Activated CD4-positive, alpha-beta T cell treated with anti-CD3 and anti-CD28 coated beads, Interleukin-2, amount 50 U/mL, for 16 hours (primary cell): ENCODE results near the gene BAX.

Source experiments
- DNase-seq: peaks from one replicate; pipeline ENCODE4 v3.0.0-alpha.2; 2020

Gene BAX

DNA sequence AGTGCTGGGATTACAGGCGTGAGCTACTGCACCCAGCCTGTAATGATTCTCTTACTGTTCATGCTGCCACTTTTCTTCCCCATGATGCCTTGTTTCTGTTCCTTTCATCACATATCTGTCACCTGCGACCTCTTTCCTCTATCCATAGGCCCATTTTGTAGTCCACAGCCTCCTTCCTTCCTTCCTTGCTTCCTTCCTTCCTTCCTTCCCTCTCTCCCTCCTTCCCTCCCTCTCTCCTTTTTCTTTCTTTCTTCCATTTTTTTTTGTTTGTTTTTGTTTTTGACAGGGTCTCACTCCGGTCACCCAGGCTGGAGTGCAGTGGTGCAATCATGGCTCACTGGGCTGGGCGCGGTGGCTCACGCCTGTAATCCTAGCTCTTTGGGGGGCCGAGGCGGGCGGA, 34.2 kb downstream of the BAX start:
- no peak for DNase-seq

DNA sequence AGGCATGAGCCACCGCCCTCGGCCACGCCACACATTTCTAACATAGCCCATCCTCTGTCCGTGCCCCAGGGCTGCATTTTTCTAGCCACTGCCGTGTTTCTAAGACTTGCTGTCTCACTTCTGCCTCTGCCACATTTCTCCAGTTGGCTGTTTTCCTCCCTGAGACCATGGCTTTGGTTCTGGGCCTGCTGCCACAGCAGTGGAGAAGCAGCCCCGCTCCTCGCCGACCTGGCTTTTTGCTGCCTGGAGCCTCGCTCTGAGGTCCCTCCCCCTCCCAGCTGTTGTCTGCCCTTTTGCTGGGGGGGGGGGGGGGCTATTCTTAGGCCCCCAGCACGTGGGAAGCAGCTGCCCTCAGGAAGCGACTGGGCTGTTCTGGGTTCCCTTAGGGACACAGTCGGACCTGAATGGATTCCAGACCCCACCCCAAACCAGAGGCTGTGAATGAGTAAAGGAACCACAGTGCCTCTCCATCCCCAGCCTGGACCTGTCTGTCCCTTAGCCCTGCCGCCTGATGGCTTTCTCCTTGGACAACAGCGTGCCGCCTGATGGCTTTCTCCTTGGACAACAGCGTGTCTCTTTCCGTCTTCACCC, 35.1 kb downstream of the BAX start:
- no peak for DNase-seq

DNA sequence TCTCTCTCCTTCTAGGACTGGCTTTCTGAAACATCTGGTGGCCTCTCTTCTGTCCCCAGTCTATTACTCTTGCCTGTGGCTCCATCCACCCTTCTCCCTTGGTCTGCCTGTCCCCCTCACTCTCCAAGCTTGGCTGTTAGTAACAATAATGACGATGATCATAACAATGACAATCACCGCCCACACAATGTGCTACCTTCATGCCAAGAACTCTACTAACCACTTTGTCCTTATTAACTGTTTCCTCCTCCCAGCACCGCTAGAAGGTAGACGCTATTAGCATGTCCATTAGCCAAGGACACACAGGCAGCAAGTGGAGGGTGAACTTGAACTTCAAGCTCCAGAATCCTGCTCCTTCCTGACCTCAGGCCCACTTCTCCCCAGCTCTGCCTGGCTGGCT, 35.7 kb downstream of the BAX start:
- no peak for DNase-seq

DNA sequence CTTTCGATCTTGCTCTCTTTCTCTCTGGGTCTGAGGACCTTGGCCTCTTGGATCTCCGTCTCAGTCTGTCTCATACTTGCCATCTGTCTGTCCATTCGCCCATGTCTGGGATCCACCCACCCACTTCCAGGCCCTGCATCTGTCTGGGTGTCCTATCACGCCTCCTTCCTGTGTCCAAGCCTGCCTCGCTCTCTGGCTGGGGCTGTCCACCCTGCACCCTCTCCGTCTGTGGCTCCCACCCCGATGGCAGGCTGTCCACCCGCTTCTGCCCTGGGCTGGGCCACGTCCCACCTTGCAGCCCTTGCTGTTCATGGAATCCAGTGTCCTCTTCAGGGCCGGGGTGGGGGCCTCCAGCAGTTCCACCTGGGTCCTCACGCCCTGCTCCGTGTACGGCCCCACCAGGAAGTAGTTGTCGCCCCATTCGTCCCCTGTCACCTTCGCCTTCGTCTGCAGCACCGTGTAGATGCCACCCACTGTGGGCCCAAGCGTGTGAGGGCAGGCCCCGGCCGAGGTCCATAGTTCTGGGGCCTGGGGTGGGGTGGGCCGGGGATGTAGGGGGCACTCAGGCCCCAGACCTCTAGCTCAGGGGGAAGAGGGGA, 36.4 kb downstream of the BAX start:
- no peak for DNase-seq

DNA sequence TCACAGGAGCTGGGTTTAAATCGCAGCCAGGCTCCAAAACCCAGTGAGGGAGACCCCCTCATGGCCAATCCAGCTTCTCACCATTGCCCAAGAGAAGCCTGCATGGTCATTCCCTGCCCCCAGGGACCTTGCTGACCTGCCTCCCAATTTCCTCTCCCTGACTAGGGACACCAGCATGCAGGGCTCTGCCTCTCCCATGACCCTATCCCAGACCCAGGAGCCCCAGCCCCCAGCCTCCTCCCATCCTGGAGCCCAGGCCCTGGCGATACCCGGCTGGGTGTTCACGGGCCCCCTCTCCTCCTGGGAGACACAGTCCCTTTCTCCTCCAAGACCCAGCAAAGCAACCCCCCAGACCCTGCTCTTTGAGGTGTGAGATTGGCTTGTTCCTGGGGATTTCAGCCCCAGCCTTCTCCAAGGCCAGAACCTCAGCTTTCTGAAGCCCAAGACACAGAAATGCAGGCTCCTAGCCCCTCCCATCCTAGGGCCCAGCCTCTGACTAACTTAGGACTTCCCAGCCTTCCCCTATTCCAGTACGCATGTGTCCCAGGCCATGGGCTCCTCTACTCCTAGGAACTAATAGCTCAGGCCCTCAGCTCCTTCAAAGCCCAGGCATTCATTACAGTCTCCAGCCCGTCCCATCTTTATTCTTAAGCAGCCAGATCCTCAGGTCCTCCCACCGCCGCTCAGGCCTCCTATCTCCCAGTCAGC, 37.4 kb downstream of the BAX start:
- DNase-seq, result no peak

DNA sequence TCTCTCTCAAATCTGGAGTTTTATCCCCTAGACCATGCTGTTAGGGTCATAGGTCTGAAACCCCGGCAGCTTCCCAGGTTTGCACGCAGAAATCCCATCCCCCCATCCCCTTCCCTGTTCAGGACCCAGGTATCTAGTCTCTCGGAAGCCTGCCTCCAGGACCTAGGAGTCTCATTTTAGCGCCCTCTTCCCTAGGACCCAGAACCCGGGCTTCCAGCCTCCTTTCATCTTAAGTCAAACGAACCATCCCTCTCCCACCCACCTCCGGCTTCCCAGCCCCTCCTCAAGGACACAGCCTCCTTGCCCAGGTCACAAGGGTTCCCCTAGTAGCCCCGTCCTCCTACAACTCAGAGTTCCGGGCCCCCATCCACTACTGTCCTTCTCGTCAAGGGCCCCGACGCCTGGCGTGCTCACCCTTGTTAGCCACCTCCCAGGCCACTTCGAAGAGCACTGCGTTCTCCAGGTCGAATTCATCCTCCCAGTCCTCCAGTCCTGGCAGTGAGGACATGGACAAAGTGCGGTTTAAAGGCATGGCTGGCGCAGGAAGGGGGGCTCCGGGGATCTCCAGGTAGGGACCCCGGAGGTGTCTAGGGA, 38.0 kb downstream of the BAX start:
- DNase-seq, result no peak

DNA sequence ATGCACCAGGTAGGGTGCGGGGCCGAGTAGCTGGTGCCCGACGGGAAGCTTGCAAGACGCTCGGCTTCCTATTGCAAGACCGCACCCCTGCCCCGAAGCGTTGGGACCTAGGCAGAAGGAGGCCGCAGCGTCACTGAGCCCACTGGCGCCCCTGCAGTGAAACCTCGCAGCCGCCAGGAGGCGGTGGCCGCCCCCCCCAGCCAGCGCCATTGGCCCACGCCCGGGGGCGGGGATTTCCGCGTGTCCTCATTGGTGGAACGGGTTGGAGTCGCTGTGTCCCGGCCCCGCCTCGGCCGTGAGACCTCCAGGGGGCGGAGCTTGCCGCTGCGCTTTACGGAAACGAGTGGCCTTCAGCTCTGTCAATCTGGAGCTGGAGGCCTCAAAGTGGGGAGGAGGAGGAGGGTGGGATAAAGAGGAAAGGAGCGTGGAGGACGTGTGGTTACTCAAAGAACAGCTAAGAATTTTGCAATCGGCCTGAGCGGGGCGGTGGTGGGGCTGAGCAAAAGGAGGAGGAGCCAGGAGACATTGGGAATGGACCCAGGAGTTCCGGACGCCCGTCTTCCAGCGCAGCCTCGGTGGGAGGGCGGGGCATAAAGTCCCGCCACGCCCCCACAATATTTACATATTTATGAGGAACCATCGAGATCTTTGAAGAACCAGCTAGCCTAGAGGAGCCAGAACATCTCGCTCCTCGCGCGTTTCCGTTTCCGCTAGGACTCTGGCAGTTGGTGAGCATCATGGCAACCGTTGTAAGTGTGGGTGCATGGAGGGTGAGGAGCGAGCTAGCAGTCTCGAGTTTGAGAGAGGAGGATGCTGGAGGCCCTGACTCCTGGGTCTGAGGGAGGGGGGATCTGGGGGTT, 38.7 kb downstream of the BAX start, which contains the start of the genes GYS1 and RUVBL2:
Gene GYS1 (minus strand): TSS at position 135 of the 860 bp plus-strand sequence. CDS start 197 bp downstream, outside the sequence.
Gene RUVBL2 (plus strand): TSS at position 713 of the 860 bp plus-strand sequence. CDS start 25 bp downstream, at position 738.
- peak; percentile 100 for DNase-seq

DNA sequence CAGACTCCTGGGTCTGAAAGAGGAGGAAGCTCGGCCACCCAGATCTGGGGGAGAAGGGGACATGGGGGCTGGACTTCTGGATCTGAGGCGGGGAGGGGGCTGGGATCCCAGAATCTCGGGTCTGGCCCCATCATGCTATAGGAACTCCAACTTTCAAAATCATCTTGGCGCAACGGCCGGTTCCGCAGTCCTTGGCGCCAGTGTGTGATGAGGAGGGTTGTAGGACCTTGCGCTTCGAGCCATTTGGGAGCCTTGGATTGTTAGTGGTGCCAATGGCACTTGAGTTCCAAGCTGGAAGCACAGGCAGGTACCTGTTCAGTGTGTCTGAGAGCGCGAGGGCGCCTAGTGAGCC, 39.3 kb downstream of the BAX start:
- DNase-seq, result no peak

DNA sequence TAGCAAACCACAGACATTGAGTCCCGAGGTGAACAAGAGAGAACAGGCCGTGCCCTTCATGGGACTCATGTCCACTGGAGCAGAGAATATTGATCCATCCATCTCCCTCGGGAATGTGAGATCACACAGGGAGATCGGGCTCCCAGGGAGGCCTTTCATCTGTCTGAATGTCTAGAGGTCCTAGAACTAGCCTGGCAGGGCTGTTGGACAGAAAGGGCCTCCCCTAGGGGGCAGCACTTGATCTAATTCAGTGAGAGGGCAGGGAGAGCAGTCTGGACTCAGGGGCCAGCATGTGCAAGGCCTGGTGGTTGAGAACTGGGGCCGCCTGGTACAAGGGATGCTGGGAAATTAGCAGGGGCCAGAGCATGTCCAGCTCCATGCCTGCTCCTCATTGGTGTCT, 43.3 kb downstream of the BAX start:
- peak; percentile 60 for DNase-seq

DNA sequence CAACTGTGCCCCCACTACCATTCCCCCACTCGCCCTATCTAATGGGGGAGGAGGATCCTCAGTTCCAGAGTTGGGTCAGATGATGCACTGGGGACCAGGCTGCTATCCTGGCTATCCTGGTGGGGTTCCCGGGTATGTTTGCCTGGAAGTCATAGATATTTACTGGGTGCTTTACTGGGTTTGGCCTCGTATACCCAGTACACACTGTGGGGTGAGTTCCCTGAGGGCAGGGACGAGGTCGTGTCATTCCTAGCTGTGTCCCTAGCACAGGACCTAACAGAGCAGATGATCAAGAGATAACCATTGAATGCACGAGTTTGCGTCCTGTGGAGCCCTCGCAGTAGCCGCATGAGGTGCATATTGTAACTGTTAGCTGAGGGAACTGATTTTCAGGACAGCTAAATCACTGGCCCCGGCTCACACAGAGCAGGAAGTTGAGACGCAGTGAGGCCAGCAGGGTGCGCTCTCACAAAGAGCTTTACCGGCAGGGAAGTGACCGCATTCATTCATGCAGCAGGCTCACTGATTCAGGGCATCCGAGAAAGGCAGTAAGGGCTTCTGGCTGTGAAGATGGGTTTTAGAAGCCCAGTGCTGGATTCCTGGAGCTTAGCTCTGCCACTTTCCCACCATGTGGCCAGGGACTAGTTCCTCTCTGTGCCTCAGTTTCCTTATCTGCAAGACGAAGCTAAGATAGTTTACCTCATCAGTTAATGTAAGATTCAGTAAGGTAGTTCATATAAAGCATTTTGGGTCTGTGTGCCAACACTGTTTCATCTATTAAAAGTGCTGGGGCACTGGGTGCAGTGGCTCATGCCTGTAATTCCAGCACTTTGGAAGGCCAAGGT, 45.0 kb downstream of the BAX start:
- DNase-seq, result peak; percentile 73

DNA sequence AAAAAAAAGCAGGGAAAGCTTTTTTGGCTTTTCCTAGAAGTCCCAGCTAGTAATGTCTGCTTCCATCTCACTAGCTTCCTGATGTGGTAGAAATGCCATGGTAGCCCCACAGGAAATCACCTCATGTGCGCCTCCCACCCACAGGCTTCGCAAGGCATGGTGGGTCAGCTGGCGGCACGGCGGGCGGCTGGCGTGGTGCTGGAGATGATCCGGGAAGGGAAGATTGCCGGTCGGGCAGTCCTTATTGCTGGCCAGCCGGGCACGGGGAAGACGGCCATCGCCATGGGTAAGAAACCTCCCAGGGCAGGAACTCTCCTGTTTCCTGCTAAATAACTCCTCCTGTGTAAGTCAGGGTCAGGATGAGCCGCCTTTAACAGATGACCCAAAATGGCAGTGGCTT, 49.5 kb downstream of the BAX start:
- no peak for DNase-seq

DNA sequence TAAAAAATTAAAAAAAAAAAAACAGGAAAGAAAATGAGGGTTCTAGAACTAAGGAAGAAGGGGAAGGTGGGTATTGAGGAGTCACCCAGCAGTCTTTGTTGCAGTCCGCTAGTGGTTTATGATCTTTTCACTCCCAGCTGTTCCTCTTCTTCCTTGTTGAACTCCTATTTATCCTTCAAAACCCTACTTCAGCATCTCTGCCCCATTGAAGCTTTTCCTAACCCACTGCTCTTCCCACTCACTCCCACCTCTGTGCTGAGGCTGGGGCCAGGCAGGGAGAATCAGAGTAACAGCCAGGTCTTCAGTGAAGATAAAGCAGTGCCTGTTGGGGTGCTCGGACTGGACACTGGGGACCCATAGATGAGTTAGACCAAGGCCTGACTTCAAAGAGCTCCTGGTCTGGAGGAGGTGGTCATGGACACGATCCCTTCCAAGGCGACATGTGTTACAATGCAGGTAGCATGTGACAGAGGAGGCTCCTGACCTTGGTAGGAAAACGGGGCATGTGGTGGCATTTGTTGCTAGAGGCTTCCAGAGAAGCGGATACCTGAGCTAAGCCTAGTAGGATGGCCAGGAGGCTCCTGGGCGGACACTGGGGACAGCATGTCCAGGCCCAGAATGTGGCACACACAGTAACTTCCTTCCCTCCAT, 50.4 kb downstream of the BAX start:
- DNase-seq, result no peak

DNA sequence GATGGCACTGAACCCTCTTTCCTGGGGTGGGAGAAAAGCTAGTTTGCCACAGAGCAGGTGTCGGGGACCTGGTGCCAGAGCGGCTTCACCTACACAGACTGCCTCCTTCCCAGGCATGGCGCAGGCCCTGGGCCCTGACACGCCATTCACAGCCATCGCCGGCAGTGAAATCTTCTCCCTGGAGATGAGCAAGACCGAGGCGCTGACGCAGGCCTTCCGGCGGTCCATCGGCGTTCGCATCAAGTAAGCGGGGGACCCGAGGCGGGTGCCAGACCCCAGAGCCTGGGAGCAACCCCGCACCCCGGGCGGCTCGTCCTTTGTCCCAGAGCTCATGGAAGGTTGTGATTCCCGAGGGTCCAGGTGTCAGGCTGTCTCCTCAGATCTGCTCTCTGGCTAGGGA, 52.2 kb downstream of the BAX start:
- no peak for DNase-seq

DNA sequence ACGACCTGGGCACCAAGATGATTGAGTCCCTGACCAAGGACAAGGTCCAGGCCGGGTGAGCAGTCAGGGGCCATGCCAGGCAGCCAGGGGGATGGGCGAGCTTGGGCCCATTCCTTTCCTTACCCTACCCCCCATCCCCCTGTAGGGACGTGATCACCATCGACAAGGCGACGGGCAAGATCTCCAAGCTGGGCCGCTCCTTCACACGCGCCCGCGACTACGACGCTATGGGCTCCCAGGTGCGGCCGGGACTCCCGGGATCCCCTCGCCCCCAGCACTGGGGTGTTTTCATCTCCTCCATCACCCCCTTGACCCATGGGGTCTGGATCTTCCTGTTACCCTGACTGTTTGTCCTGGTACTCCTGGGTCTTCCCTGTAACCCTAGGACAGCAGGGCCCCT, 55.2 kb downstream of the BAX start:
- no peak for DNase-seq

DNA sequence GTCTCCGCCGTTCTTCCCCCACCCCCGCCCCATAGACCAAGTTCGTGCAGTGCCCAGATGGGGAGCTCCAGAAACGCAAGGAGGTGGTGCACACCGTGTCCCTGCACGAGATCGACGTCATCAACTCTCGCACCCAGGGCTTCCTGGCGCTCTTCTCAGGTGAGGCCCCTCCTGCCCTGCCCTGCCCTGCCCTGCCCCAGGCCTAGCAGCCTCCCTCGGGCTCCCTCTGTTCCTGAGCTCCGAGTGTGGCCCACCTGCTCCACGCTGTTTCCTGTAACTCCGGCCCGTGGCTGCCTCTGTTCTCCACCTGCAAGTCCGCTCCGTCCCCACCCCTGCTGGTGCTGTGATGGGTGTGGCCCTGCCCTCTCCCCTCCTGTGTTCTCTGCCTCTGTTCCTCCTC, 55.8 kb downstream of the BAX start:
- DNase-seq, result no peak

DNA sequence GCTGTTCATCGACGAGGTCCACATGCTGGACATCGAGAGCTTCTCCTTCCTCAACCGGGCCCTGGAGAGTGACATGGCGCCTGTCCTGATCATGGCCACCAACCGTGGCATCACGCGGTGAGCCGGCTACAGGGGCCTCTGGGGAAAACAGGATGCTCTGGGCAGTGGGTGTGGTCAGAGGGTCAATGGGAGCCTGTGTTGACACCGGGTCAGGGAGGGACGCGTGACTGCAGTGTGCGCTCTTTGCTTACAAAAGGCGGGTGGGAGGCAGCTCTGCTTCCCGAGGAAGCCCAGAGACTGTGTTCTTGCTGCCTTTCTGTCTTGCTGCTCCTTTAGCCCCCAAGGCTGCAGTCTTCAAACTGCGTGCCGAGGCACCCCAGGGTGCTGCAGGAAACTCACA, 56.5 kb downstream of the BAX start:
- DNase-seq, result no peak
